HG02943 (cell line): ENCODE results near the gene ULK4.
"Not testable (repeated sequence)": the region's sequence is repeated elsewhere in the genome, so short reads cannot be mapped to it uniquely, and the experiment has no call there.

Source experiments
- ATAC-seq: cut with Tn5 transposase; IDR thresholded peaks from one replicate; pipeline ENCODE4 v1.9.1; 2021; ENCODE audit warnings: mild to moderate bottlenecking, low read depth, moderate library complexity; ENCODE audit not compliant: unreplicated experiment

Gene ULK4

DNA sequence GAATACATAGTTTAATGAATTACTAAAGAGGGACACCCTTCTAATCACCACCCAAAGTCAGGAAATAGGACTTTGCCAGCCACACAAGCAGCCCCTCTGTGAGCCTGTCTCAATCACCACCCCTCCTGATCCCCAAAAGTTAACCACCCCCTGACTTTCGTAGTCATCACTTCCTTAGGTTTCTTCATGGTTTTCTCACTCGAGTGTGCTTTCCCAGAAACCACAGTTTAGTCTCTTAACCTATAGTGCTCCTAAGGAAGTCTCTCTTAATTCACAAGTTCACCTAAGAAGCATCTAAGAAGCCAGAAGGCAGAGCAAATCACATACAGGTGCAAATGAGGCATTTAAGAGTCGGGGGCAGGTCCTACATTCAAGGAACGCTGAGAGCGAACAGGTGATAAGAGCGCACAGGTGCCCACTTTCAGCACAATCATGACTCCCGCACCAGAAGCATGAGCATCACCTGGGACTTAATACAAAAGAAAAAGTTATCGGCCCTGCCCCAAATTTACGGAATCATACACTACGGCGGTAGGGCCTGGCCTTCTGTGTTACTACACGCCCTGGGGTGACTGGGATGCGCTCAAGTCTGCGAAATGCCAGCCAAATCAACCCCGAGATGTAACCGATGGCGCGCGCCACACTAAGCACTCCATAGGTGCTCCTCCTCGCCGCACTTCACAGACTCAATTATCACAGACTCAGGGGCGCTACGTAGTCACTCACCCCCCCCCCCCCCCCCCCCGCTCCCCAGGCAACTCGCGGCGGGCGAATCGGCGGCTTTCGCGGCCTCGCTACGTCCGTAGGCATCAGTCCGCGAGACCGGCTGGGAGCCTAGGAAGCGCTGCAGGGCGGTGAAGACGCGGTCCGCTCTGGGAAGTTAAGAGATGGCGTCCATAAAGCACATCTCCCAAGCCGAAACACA is 815 bp downstream of the ULK4 start:
- peak; percentile 21 for ATAC-seq

GRCh38 chr3:41956574-41956973 is 5.3 kb downstream of the ULK4 start:
- ATAC-seq = no peak

- no peak for ATAC-seq
Measured at GRCh38 chr3:41955192-41955591, 6.7 kb downstream of the ULK4 start.

- ATAC-seq = no peak
Measured at GRCh38 chr3:41943311-41943843, 18.5 kb downstream of the ULK4 start.

DNA sequence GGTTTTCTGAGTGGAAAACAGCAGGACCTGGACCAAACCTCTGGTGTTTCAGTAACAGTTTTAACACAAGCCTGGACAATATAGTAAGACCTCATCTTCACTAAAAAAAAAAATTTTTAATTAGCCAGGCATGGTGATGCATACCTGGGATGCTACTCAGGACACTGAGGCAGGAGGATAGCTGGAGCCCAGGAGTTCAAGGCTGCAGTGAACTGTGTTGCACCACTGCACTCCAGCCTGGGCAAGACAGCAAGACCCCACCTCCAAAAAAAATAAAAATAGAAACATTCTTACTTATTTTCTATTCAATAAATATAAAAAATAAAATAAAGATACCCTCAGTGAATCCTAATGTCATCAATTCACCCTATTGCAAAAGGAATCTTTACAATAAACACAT is 21.5 kb downstream of the ULK4 start:
- no peak for ATAC-seq

DNA sequence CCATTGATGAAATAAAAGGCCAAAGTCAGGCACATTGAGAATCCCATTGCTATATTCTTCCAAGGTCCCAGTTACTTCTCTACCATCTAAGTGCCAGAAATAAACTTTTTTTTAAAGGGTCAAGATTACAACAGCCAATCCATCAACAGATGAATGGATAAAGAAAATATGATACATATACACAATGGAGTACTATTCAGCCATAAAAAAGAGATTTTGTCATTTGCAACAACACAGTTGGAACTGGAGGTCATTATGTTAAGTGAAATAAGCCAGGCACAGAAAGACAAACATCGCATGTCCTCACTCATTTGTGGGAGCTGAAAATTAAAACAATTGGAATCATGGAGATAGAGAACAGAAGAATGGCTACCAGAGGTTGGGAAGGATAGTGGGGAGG is 25.5 kb downstream of the ULK4 start:
- no peak for ATAC-seq

- ATAC-seq = no peak
Measured at GRCh38 chr3:41933154-41933676, 28.7 kb downstream of the ULK4 start.

- no peak for ATAC-seq
Measured at GRCh38 chr3:41932464-41932863, 29.4 kb downstream of the ULK4 start.

- no peak for ATAC-seq
Measured at GRCh38 chr3:41920406-41920965, 41.4 kb downstream of the ULK4 start.

DNA sequence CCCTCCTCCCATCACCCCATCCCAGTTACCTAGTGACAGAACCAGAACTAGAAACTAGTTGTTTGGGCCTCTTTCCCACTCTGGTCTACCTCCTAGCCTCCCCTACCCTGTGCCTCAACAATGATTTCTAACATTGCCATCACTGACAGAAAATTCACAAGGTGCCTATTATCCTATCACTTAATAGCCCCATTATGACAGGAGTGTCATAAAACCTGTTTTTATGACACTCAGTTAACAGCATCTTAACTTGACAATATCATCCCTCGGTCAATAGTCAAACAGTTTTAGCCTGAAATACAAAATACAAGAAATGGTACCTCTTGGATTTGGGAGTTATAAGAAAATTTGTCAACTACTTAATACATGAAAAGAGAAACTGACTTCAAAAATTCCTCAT is 46.5 kb downstream of the ULK4 start:
- no peak for ATAC-seq

- ATAC-seq = no peak
Measured at GRCh38 chr3:41912280-41912679, 49.6 kb downstream of the ULK4 start.

GRCh38 chr3:41907330-41908073 is 54.4 kb downstream of the ULK4 start:
- ATAC-seq = no peak

DNA sequence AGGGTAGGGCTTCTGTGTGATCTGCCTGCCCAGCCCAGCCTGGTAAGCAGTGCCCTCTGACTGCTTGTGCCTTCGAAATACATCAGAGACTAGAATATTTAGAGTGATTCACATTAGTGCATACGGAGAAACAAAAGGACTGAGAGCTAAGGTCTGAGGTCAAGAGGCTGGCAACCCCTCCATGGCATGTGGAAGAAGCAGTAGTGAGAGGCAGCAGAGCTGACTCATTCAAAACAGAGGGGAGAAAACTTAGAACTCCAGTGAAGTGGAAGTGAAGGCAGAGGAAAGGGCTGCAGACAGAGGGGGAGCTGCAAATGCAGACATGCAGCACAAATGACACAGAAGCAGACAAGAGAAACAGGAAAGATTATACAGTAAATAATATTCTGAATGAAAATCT is 61.6 kb downstream of the ULK4 start:
- no peak for ATAC-seq

- ATAC-seq = no peak
Measured at GRCh38 chr3:41898631-41899030, 63.3 kb downstream of the ULK4 start.

- ATAC-seq = no peak
Measured at GRCh38 chr3:41893977-41894376, 67.9 kb downstream of the ULK4 start.

- no peak for ATAC-seq
Measured at GRCh38 chr3:41888368-41889076, 73.4 kb downstream of the ULK4 start.

- no peak for ATAC-seq
Measured at GRCh38 chr3:41882956-41883355, 78.9 kb downstream of the ULK4 start.

- ATAC-seq = no peak
Measured at GRCh38 chr3:41881233-41881821, 80.6 kb downstream of the ULK4 start.

DNA sequence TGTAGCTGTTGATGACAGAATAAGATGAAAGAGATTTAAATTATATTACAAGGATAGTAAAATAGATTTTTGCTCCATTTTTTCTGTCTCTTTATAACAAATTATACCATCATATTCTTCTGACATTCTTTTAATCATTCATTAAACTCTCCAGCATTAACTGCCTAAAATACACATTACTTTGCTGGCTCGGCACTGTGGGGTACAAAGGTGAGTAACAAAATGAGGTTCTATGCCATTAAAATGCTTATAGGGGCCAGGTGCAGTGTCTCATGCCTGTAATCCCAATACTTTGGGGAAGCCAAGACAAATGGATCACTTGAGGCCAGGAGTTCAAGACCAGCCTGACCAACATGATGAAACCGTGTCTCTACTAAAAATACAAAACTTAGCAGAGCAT is 81.5 kb downstream of the ULK4 start:
- no peak for ATAC-seq

- ATAC-seq = not testable (repeated sequence)
Measured at GRCh38 chr3:41877741-41878140, 84.2 kb downstream of the ULK4 start.
